ENCODE results near the gene SPEM3.

DNA sequence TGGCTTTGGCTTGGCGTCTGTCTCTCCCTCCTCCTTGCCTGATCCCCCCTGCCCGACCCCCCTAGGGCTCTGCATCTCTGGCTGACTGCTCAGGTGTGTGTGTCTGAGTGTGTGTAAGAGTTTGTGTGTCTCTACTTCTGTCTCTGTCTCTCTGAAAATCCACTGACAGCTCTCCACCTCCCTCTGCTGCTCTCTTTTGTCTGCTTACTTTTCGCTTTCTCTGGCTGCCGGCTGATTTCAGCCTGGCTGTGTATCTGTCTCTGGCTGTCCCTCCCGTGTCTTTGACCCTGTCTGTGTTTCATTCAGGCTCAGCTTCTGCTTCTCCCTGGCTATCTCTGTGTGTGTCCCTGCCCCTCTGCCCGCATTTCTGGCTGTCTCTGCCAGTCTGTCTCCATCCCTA lies 12.3 kb upstream of the SPEM3 start:
- TF ChIP-seq, protein P1, sequence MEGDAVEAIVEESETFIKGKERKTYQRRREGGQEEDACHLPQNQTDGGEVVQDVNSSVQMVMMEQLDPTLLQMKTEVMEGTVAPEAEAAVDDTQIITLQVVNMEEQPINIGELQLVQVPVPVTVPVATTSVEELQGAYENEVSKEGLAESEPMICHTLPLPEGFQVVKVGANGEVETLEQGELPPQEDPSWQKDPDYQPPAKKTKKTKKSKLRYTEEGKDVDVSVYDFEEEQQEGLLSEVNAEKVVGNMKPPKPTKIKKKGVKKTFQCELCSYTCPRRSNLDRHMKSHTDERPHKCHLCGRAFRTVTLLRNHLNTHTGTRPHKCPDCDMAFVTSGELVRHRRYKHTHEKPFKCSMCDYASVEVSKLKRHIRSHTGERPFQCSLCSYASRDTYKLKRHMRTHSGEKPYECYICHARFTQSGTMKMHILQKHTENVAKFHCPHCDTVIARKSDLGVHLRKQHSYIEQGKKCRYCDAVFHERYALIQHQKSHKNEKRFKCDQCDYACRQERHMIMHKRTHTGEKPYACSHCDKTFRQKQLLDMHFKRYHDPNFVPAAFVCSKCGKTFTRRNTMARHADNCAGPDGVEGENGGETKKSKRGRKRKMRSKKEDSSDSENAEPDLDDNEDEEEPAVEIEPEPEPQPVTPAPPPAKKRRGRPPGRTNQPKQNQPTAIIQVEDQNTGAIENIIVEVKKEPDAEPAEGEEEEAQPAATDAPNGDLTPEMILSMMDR (IDR thresholded peaks at IDR 0.05; ENCODE audit: borderline replicate concordance, extremely low read depth, low read length, poor library complexity, severe bottlenecking): no peak
- no peak for TF ChIP-seq EZH2 (IDR thresholded peaks at IDR 0.05; ENCODE audit: borderline replicate concordance, low read depth, low read length, severe bottlenecking)

Data from DND-41 (cell line).